Right lobe of liver (tissue), 4 donors: Measurements from ENCODE around the gene RFXAP.

Experiments
- CTCF ChIP-seq, 4 donors: fragments of 200-600 bp in 3 of 4; fragments of 450-650 bp in 1 of 4; IDR thresholded peaks; one replicate each; pipeline versions ENCODE4 v1.5.1 to v1.8.0; 2016 to 2022; ENCODE audit warnings: antibody characterized with exemption in 4 of 4, mild to moderate bottlenecking in 2 of 4
- POLR2A ChIP-seq: fragments of 450-650 bp; IDR thresholded peaks from one replicate; pipeline ENCODE4 v1.6.1; 2017; ENCODE audit warnings: antibody characterized with exemption, mild to moderate bottlenecking
- donor health status: DM: no; HTN: no; CAD: no.
- donor health status: DM: no; HTN: no; CAD: no.
- donor health status: DM: no; HTN: yes; CAD: no.

GRCh38 chr13:36794706-36795105 lies 24.3 kb upstream of the RFXAP start:
- no peak for TF ChIP-seq CTCF (IDR thresholded peaks at IDR 0.05)
- no peak for TF ChIP-seq POLR2A
